Liver (tissue), 9 donors: ENCODE measurements around the gene BRAT1. TPM values are rescaled to one million over a fixed set of nuclear protein-coding genes. Genes with fewer than 3 reads are reported as not detected.

ENCODE experiments used
- DNase-seq: peaks from one replicate; pipeline ENCODE4 v3.0.0-alpha.2; 2017; ENCODE audit warnings: low spot score
- H3K27ac ChIP-seq, 2 donors: one replicate each; pipeline ENCODE4 v1.7.0; 2013; ENCODE audit warnings: inconsistent platforms in 2 of 2, low read length in 2 of 2, control low read depth in 1 of 2, low read depth in 1 of 2, mild to moderate bottlenecking in 1 of 2
- H3K27me3 ChIP-seq, 4 donors: one replicate each; pipeline versions ENCODE4 v1.6.1 to v1.7.0; 2013; ENCODE audit warnings: low read length in 3 of 4, inconsistent platforms in 1 of 4, mild to moderate bottlenecking in 1 of 4, moderate library complexity in 1 of 4; ENCODE audit not compliant: control insufficient read depth in 4 of 4, insufficient read depth in 4 of 4
- H3K36me3 ChIP-seq, 4 donors: one replicate each; pipeline versions ENCODE4 v1.6.1 to v1.7.0; 2013; ENCODE audit warnings: low read length in 3 of 4, mild to moderate bottlenecking in 3 of 4, low read depth in 1 of 4, moderate library complexity in 1 of 4; ENCODE audit not compliant: control insufficient read depth in 4 of 4, insufficient read depth in 3 of 4
- H3K4me1 ChIP-seq, 4 donors: one replicate each; pipeline versions ENCODE4 v1.6.1 to v1.7.0; 2013; ENCODE audit warnings: low read length in 3 of 4, mild to moderate bottlenecking in 3 of 4, moderate library complexity in 1 of 4; ENCODE audit not compliant: control insufficient read depth in 4 of 4, insufficient read depth in 4 of 4
- H3K4me3 ChIP-seq, 3 donors: one replicate each; pipeline versions ENCODE4 v1.6.1 to v1.7.0; 2013; ENCODE audit warnings: low read length in 3 of 3, control low read depth in 1 of 3, low read depth in 1 of 3, mild to moderate bottlenecking in 1 of 3
- H3K9ac ChIP-seq, 2 donors: one replicate each; pipeline ENCODE4 v1.7.0; 2013; ENCODE audit warnings: low read length in 2 of 2, mild to moderate bottlenecking in 2 of 2, moderate library complexity in 2 of 2, control low read depth in 1 of 2, low read depth in 1 of 2
- H3K9me3 ChIP-seq, 4 donors: one replicate each; pipeline versions ENCODE4 v1.6.1 to v1.7.0; 2013; ENCODE audit warnings: low read length in 3 of 4; ENCODE audit not compliant: control insufficient read depth in 4 of 4
- ATF3 ChIP-seq: IDR thresholded peaks from 2 replicates; pipeline ENCODE4 v1.6.1; 2016; ENCODE audit warnings: antibody characterized with exemption
- CTCF ChIP-seq: fragments of 150-350 bp; IDR thresholded peaks from 2 replicates; pipeline ENCODE4 v1.5.1; 2017; ENCODE audit warnings: improper control_type of control experiment, low read depth, low read length; ENCODE audit not compliant: missing input control
- EGR1 ChIP-seq, 2 donors: IDR thresholded peaks; 2 replicates each; pipeline ENCODE4 v1.6.1; 2016 to 2018; ENCODE audit warnings: antibody characterized with exemption in 2 of 2, low read depth in 2 of 2
- FOXA1 ChIP-seq: IDR thresholded peaks from 2 replicates; pipeline ENCODE4 v1.6.1; 2016; ENCODE audit warnings: antibody characterized with exemption
- FOXA2 ChIP-seq: IDR thresholded peaks from 2 replicates; pipeline ENCODE4 v1.6.1; 2016; ENCODE audit warnings: antibody characterized with exemption
- GABPA ChIP-seq, 2 donors: IDR thresholded peaks in 1 of 2; conservative IDR thresholded peaks in 1 of 2; 2 replicates each; pipeline ENCODE4 v1.6.1; 2016; ENCODE audit warnings: antibody characterized with exemption in 2 of 2, mild to moderate bottlenecking in 1 of 2, moderate library complexity in 1 of 2
- HNF4A ChIP-seq, 2 donors: conservative IDR thresholded peaks; 2 replicates each; pipeline ENCODE4 v1.6.1; 2016; ENCODE audit warnings: antibody characterized with exemption in 2 of 2, mild to moderate bottlenecking in 2 of 2
- HNF4G ChIP-seq: IDR thresholded peaks from 2 replicates; pipeline ENCODE4 v1.6.1; 2016; ENCODE audit warnings: antibody characterized with exemption
- JUND ChIP-seq, 2 donors: IDR thresholded peaks; 2 replicates each; pipeline ENCODE4 v1.6.1; 2016; ENCODE audit warnings: antibody characterized with exemption in 2 of 2
- MAX ChIP-seq: IDR thresholded peaks from 2 replicates; pipeline ENCODE4 v1.6.1; 2016; ENCODE audit warnings: antibody characterized with exemption
- NR2F2 ChIP-seq: IDR thresholded peaks from 2 replicates; pipeline ENCODE4 v1.6.1; 2016; ENCODE audit warnings: antibody characterized with exemption
- RAD21 ChIP-seq, 2 donors: IDR thresholded peaks; 2 replicates each; pipeline ENCODE4 v1.6.1; 2016; ENCODE audit warnings: antibody characterized with exemption in 2 of 2, mild to moderate bottlenecking in 2 of 2
- REST ChIP-seq: IDR thresholded peaks from 2 replicates; pipeline ENCODE4 v1.6.1; 2016; ENCODE audit warnings: antibody characterized with exemption, mild to moderate bottlenecking
- RXRA ChIP-seq, 2 donors: IDR thresholded peaks; 2 replicates each; pipeline ENCODE4 v1.6.1; 2017 to 2018; ENCODE audit warnings: antibody characterized with exemption in 2 of 2, mild to moderate bottlenecking in 1 of 2
- SP1 ChIP-seq: IDR thresholded peaks from 2 replicates; pipeline ENCODE4 v1.6.1; 2018; ENCODE audit warnings: antibody characterized with exemption, mild to moderate bottlenecking
- TAF1 ChIP-seq: conservative IDR thresholded peaks from 2 replicates; pipeline ENCODE4 v1.6.1; 2016; ENCODE audit warnings: antibody characterized with exemption, mild to moderate bottlenecking
- YY1 ChIP-seq: IDR thresholded peaks from 2 replicates; pipeline ENCODE4 v1.6.1; 2016; ENCODE audit warnings: antibody characterized with exemption, mild to moderate bottlenecking
- ZBTB33 ChIP-seq: IDR thresholded peaks from 2 replicates; pipeline ENCODE4 v1.6.1; 2016; ENCODE audit warnings: antibody characterized with exemption
- WGBS: extraction: QIAGEN DNeasy Blood & Tissue Kit; methylation state at CpG from one replicate; pipeline ENCODE4 v1.1.7; 2013; 5-methylcytosine and 5-hydroxymethylcytosine counted together
- polyA plus RNA-seq, 2 donors: library from polyadenylated mRNA; stranded (reverse) in 1 of 2; unstranded in 1 of 2; fragments of 200-250 nt in 1 of 2; fragments of >200 nt in 1 of 2; fragmentation: Nextera tagmentation in 1 of 2; extraction: Ambion mirVana in 1 of 2; gene quantifications; one replicate each; pipeline versions ENCODE4 v1.2.1 to v1.2.3, GENCODE V29; 2013 to 2015
- total RNA-seq, 2 donors: library from RNA; depleted of rRNA; stranded (reverse); fragments of >200 nt; gene quantifications; one replicate each; pipeline ENCODE4 v1.2.3, GENCODE V29; 2014
- donor health status: healthy.
- donor health status: healthy.
- donor health status: healthy.
- donor health status: healthy.
- donor health status: healthy.

The BRAT1 gene
- total and polyA plus RNA-seq, 4 donors = 10.0 to 20.7 (median 16.7) TPM

GRCh38 chr7:2515424-2516193 is 39.7 kb downstream of the BRAT1 start:
- Histone ChIP-seq H3K27me3 (no peaks in the 10 kb centered on the region), H3K4me3 (no peak overlapping the region), H3K4me1 (peaks cover 2 to 18% (median 7%) of the 10 kb centered on the region in 4 donors), H3K9ac (no peak overlapping the region), H3K36me3 (no peaks in the 10 kb centered on the region), H3K9me3 (no peaks in the 10 kb centered on the region), H3K27ac (no peak overlapping the region)
- DNase-seq = no peak
- WGBS = 92% methylated on average over 15 of the region's 15 CpGs
- TF ChIP-seq JUND (IDR thresholded peaks at IDR 0.05) (no peak), CTCF (no peak), NR2F2 (no peak), GABPA (IDR thresholded peaks at IDR 0.05 in 1 of 2, conservative IDR thresholded peaks at IDR 0.05 in 1 of 2) (no peak), HNF4A (conservative IDR thresholded peaks at IDR 0.05) (no peak), RAD21 (IDR thresholded peaks at IDR 0.05) (no peak), REST (no peak), ATF3 (no peak), TAF1 (no peak), EGR1 (IDR thresholded peaks at IDR 0.05; ENCODE audit: low read depth in 2 of 2) (no peak), MAX (no peak), FOXA2 (no peak), RXRA (IDR thresholded peaks at IDR 0.05) (no peak), YY1 (no peak), SP1 (no peak), ZBTB33 (no peak), FOXA1 (no peak), HNF4G (no peak)
